Measurements from ENCODE around the gene AP5Z1. TPM values are rescaled to one million over a fixed set of nuclear protein-coding genes. Genes with fewer than 3 reads are reported as not detected.

The AP5Z1 gene, protein sequence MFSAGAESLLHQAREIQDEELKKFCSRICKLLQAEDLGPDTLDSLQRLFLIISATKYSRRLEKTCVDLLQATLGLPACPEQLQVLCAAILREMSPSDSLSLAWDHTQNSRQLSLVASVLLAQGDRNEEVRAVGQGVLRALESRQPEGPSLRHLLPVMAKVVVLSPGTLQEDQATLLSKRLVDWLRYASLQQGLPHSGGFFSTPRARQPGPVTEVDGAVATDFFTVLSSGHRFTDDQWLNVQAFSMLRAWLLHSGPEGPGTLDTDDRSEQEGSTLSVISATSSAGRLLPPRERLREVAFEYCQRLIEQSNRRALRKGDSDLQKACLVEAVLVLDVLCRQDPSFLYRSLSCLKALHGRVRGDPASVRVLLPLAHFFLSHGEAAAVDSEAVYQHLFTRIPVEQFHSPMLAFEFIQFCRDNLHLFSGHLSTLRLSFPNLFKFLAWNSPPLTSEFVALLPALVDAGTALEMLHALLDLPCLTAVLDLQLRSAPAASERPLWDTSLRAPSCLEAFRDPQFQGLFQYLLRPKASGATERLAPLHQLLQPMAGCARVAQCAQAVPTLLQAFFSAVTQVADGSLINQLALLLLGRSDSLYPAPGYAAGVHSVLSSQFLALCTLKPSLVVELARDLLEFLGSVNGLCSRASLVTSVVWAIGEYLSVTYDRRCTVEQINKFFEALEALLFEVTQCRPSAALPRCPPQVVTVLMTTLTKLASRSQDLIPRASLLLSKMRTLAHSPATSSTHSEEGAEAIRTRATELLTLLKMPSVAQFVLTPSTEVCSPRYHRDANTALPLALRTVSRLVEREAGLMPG
- total RNA-seq = 38.0 and 40.5 TPM in 2 replicates

DNA sequence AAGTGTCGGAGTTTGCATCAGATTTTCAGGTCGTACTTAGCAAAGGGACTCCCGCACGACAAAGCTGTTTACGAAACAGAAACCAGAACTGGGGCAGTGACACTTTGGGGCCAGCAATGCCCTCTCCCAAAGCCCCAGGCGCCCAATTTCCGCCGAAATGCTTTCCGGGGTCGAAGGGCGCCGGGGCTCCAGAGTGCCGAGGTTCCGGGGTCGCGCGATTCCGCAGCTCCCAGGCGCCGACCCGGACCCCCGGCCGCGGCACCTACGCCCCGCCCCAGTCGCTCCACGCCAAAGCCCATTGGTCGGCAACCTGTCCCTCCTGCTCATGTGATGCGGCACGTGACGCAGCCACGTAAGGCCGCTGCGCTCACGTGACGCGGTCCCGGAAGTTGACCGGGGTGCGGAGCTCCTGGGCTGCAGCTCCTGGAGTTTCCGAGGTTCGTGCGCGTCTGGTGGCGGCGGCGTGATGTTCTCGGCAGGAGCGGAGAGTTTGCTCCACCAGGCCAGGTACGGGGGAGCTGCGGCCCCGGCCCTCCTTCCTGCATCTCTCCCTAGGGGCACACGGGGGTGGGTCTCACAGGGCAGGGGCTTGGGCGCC, at the start of gene AP5Z1:
Gene AP5Z1 (plus strand): TSS at position 374 of the 598 bp plus-strand sequence. CDS start 93 bp downstream, at position 467.

Other genes starting within 250 kb of the AP5Z1 start
- 20.6 and 21.1 TPM in 2 replicates for gene FOXK1, start 93.3 kb upstream of the AP5Z1 start, total RNA-seq
- gene PAPOLB, start 86.4 kb downstream of the AP5Z1 start, total RNA-seq = 0.12 TPM in 1 of 2 replicates, not detected in the other
- 1.3 and 10.2 TPM in 2 replicates for gene RADIL, start 108.1 kb downstream of the AP5Z1 start, total RNA-seq
- gene MMD2, start 183.6 kb downstream of the AP5Z1 start, total RNA-seq = not detected in 2 replicates